Measurements from ENCODE around the gene LYPD5. TPM values are rescaled to one million over a fixed set of nuclear protein-coding genes. Genes with fewer than 3 reads are reported as not detected.
"Not testable (repeated sequence)": the region's sequence is repeated elsewhere in the genome, so short reads cannot be mapped to it uniquely, and the experiment has no call there.

The LYPD5 gene
- total RNA-seq, 1 donor from 2014 or later, result not detected

DNA sequence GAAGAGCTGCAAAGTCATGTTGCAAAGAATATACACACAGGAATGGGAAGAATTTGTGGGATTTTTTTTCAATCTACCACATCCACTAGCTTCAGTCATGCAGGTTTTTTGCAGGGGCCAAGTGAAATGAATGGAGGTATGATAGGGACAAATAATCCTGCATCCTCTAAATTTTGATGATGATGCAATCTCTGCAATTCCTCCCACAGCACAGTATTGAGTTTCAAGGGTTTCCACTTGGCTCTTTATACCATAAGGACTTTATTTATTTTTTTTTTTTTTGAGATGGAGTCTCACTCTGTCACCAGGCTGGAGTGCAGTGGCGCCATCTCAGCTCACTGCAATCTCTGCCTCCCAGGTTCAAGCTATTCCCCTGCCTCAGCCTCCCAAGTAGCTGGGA, 15.2 kb upstream of the LYPD5 start:
- DNase-seq (ENCODE audit: low spot score); intact Hi-C loops (cut with micrococcal nuclease); H3K27ac Mint-ChIP-seq; H3K4me3 Mint-ChIP-seq; H3K36me3 Mint-ChIP-seq (ENCODE audit: low read depth); H3K4me1 Mint-ChIP-seq (ENCODE audit: low read depth): not testable (repeated sequence)
- H3K27me3 Mint-ChIP-seq (ENCODE audit: insufficient read depth), result peaks cover 15% of the 10 kb centered on the region
- H3K9me3 Mint-ChIP-seq, result peaks cover 16% of the 10 kb centered on the region

DNA sequence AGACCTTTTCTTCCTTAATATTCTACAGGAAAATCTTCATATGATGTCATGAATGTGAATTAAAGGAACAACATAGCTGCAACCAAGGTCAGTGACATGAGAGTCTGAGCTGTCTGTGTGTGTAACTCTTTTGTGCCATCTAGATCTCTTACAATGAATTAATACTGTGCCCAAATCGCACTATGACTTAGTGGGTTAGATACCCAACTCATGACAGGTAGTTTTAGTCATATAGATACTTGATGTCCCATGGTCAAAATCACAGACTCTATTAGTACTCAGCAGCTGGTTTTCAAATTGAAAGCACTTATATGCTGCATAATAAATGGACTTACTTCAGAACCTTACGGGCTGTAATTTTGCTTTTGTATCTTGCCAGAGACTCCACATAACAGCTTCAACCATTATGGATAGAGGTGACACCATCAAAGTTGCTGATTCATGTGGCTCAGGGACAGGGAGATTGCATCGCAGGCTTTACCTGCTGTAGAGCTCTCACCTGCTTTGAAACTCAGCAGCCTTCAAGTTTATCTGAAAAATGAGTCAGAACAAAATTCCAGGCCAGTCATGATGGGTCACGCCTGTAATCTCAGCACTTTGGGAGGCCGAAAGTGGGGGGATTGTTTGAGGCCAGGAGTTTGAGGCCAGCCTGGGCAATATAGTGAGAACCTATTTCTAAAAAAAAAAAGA, 12.6 kb upstream of the LYPD5 start:
- no peak for DNase-seq (ENCODE audit: low spot score)
- intact Hi-C loops (cut with micrococcal nuclease), result no loop called here
- Mint-ChIP-seq H3K36me3 (ENCODE audit: low read depth) (no peaks in the 10 kb centered on the region), H3K27ac (no peak overlapping the region), H3K27me3 (ENCODE audit: insufficient read depth) (peaks cover 16% of the 10 kb centered on the region), H3K9me3 (peaks cover 16% of the 10 kb centered on the region), H3K4me3 (no peak overlapping the region), H3K4me1 (ENCODE audit: low read depth) (no peaks in the 10 kb centered on the region)

DNA sequence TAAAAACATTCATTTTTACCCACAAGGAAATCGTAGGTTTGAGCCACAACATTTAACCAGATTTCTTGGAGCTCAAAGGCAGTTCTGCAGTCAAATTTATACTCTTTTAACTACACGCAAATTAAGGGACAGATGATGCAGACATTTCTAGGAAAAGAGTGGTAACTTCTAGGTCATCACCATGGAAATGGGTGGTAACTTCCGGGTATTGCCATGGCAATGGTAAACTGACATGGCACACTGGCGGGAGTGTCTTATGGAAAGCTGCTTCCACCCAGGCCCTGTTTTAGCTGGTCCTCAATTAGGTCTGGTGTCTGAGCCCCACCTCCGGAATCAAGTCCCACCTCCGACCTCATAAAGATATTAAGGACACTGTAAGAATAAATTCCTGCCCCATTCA, 10.4 kb upstream of the LYPD5 start:
- H3K27ac Mint-ChIP-seq, result no peak overlapping the region
- H3K4me1 Mint-ChIP-seq (ENCODE audit: low read depth), result no peaks in the 10 kb centered on the region
- H3K36me3 Mint-ChIP-seq (ENCODE audit: low read depth), result no peaks in the 10 kb centered on the region
- intact Hi-C loops (cut with micrococcal nuclease), result no loop called here
- DNase-seq (ENCODE audit: low spot score), result no peak
- H3K27me3 Mint-ChIP-seq (ENCODE audit: insufficient read depth), result peaks cover 11% of the 10 kb centered on the region
- H3K4me3 Mint-ChIP-seq, result no peak overlapping the region
- H3K9me3 Mint-ChIP-seq, result peaks cover 4% of the 10 kb centered on the region

DNA sequence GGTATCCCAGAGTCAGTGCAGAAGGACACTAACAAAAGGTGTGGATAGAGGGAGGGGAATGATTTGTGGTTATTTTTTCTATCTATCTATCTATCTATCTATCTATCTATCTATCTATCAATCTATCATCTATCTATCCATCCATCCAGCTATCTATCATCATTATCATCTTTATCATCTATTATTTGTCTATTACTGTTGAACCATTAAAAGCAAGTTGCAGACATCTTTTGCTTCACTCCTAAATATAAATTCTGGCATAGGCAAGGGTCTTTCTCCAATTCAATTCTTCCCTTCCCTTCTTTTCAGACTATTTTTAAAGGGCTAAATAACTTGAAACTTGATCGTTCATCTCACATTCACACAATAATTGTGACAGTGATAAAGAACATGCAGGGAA, 10.0 kb upstream of the LYPD5 start:
- Mint-ChIP-seq H3K27ac (no peak overlapping the region), H3K27me3 (ENCODE audit: insufficient read depth) (peaks cover 11% of the 10 kb centered on the region), H3K36me3 (ENCODE audit: low read depth) (no peaks in the 10 kb centered on the region), H3K9me3 (peaks cover 4% of the 10 kb centered on the region), H3K4me1 (ENCODE audit: low read depth) (no peaks in the 10 kb centered on the region), H3K4me3 (no peak overlapping the region)
- intact Hi-C loops (cut with micrococcal nuclease), result no loop called here
- DNase-seq (ENCODE audit: low spot score), result no peak

DNA sequence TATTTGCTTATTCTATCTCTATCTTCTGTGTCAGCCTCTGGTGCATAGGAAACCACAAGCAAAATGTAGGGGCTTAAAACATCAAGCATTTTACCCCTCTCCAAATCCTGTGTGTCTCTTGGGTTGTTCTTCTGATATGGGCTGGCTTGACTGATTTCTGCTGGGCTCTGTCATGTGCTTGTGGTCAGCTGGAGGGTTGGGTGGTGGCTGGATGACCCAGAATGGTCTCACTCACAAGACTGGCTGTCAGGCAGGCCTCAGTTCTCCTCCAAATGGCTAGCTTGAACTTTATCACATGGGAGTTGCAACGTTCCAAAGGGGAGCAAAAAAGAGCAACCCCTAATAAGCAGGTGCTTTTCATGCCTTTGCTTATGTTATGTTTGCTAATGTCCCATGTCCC, 9.6 kb upstream of the LYPD5 start:
- DNase-seq (ENCODE audit: low spot score), result no peak
- H3K27ac Mint-ChIP-seq, result no peak overlapping the region
- no peaks in the 10 kb centered on the region for H3K36me3 Mint-ChIP-seq (ENCODE audit: low read depth)
- H3K4me1 Mint-ChIP-seq (ENCODE audit: low read depth), result no peaks in the 10 kb centered on the region
- H3K4me3 Mint-ChIP-seq, result no peak overlapping the region
- intact Hi-C loops (cut with micrococcal nuclease), result no loop called here
- peaks cover 3% of the 10 kb centered on the region for H3K9me3 Mint-ChIP-seq
- H3K27me3 Mint-ChIP-seq (ENCODE audit: insufficient read depth), result peaks cover 11% of the 10 kb centered on the region

DNA sequence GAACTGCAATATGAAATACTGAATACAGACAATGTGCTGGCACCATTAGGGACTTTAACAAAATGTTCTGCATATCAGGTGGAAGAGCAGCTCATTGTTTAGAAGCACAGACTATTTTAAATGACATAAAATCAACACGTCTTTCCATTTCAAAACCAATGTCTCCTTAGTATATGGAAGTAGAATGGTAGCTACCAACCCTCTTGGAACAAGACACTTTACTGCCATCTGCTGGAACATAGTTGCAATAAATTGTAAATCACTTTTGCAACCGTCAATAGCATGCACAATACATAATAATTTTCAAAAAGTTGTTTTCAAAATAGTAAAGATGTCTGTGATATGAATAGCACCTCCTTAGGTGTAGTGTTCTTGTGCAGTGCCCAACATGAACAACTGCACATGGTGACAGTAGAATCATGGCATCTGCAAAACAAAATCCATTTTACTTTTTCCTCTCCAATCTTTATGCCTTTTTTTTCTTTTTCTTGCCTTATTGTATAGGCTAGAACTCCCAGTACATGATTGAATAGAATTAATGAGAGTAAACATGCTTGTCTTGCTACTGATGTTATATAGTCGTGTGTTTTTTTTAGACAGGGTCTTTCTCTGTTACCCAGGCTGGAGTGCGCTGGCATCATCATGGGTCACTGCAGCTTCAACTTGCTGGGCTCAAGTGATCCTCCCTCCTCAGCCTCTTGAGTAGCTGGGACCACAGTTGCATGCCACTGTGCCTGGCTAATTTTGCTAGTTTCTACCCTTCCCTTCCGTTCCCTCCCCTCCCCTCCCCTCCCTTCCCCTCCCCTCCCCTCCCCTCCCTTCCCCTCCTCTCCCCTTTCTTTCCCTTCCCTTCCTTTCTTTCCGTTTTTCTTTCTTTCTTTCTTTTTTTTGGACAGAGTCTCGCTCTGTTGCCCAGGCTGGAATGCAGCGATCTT, 7.8 kb upstream of the LYPD5 start:
- H3K27ac Mint-ChIP-seq, result no peak overlapping the region
- intact Hi-C loops (cut with micrococcal nuclease), result loop anchor here (1.0 to 5.0 kb wide), 6 partner anchors 25 to 378 kb away; no protein-coding TSS in a partner anchor
- no peak for DNase-seq (ENCODE audit: low spot score)
- no peaks in the 10 kb centered on the region for H3K4me1 Mint-ChIP-seq (ENCODE audit: low read depth)
- no peaks in the 10 kb centered on the region for H3K36me3 Mint-ChIP-seq (ENCODE audit: low read depth)
- peaks cover 14% of the 10 kb centered on the region for H3K27me3 Mint-ChIP-seq (ENCODE audit: insufficient read depth)
- H3K9me3 Mint-ChIP-seq, result no peaks in the 10 kb centered on the region
- no peak overlapping the region for H3K4me3 Mint-ChIP-seq

DNA sequence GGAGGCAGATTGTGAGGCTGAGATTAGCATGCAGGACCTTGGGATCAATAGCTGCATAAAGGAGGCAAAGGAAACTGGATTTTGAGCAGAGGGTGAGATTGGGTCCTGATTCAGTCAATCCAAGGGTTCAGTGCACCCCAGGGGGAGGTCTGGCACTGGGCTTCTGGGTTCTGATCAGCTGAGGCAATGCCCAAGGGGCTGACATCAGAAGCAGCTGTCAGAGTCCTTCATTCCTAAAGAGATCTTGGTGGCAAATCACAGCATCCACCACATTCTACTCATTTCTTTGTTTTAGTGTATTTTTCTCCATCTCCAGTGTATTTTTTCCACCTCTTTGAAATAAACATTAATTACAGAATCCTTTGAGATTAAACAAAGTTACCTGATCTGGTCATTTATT, 5.4 kb upstream of the LYPD5 start:
- Mint-ChIP-seq H3K36me3 (ENCODE audit: low read depth) (no peaks in the 10 kb centered on the region), H3K27me3 (ENCODE audit: insufficient read depth) (peaks cover 26% of the 10 kb centered on the region), H3K27ac (no peak overlapping the region), H3K4me3 (no peak overlapping the region), H3K9me3 (no peaks in the 10 kb centered on the region), H3K4me1 (ENCODE audit: low read depth) (no peaks in the 10 kb centered on the region)
- no peak for DNase-seq (ENCODE audit: low spot score)
- intact Hi-C loops (cut with micrococcal nuclease), result loop anchor here (5.0 kb wide), 2 partner anchors 250 to 375 kb away; no protein-coding TSS in a partner anchor

DNA sequence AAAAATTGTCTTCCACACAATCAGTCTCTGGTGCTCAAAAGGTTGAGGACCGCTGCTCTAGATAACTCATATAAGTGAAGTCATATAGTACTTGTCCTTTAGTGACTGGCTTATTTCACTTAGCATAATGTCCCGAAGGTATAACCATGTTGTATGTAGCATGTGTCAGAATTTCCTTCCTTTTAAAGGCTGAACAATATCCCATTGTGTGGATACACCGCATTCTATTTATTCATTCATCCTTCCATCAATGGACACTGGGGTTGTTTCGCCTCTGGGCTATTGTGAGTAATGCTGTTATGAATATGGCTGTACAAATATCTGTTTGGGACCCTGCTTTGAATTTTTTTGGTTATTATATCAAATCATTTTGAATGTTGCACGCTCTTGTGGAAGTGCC, 4.6 kb upstream of the LYPD5 start:
- H3K4me1 Mint-ChIP-seq (ENCODE audit: low read depth), result no peaks in the 10 kb centered on the region
- no peak overlapping the region for H3K27ac Mint-ChIP-seq
- intact Hi-C loops (cut with micrococcal nuclease), result loop anchor here (5.0 kb wide), 2 partner anchors 250 to 375 kb away; no protein-coding TSS in a partner anchor
- no peak overlapping the region for H3K4me3 Mint-ChIP-seq
- H3K9me3 Mint-ChIP-seq, result no peaks in the 10 kb centered on the region
- peaks cover 25% of the 10 kb centered on the region for H3K27me3 Mint-ChIP-seq (ENCODE audit: insufficient read depth)
- no peaks in the 10 kb centered on the region for H3K36me3 Mint-ChIP-seq (ENCODE audit: low read depth)
- no peak for DNase-seq (ENCODE audit: low spot score)

DNA sequence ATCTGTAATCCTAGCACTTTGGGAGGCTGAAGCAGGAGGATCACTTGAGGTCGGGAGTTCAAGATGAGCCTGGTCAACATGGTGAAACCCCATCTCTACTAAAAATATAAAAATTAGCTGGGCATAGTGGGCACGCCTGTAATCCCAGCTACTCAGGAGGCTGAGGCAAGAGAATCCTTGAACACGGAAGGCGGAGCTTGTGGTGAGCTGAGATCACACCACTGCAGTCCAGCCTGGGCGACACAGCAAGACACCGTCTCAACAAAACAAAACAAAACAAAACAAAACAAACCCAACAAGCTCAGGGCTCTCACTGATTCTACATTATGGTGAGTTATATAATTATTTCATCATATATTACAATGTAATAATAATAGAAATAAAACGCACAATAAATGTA, 4.2 kb upstream of the LYPD5 start:
- not testable (repeated sequence) for H3K27ac Mint-ChIP-seq; H3K9me3 Mint-ChIP-seq; H3K4me1 Mint-ChIP-seq (ENCODE audit: low read depth); DNase-seq (ENCODE audit: low spot score); H3K4me3 Mint-ChIP-seq; H3K36me3 Mint-ChIP-seq (ENCODE audit: low read depth)
- H3K27me3 Mint-ChIP-seq (ENCODE audit: insufficient read depth), result peaks cover 24% of the 10 kb centered on the region
- intact Hi-C loops (cut with micrococcal nuclease), result loop anchor here (5.0 kb wide), 2 partner anchors 249 to 374 kb away; no protein-coding TSS in a partner anchor

DNA sequence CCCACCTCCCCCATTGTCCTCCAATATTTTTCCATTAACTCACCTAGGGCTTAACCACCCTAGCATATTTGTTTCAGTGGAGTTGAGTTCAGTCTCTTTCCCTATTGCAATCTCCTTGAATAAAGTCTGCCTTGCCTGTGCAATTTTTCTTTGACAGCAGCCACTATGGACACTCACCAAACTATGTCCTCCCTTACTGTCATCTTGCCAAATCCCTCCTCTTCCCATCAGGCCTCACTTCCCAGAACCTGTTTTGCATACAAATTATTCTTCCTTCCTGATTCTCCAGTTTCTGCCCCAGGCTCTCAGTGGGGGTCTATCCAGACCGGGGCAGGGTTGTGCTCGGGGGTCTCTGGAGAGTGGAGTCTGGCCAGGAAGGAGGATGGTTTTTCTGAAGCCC, 2.2 kb upstream of the LYPD5 start:
- intact Hi-C loops (cut with micrococcal nuclease), result no loop called here
- no peaks in the 10 kb centered on the region for H3K4me1 Mint-ChIP-seq (ENCODE audit: low read depth)
- H3K27me3 Mint-ChIP-seq (ENCODE audit: insufficient read depth), result peaks cover 16% of the 10 kb centered on the region
- H3K36me3 Mint-ChIP-seq (ENCODE audit: low read depth), result no peaks in the 10 kb centered on the region
- DNase-seq (ENCODE audit: low spot score), result no peak
- no peak overlapping the region for H3K4me3 Mint-ChIP-seq
- H3K27ac Mint-ChIP-seq, result no peak overlapping the region
- no peaks in the 10 kb centered on the region for H3K9me3 Mint-ChIP-seq

DNA sequence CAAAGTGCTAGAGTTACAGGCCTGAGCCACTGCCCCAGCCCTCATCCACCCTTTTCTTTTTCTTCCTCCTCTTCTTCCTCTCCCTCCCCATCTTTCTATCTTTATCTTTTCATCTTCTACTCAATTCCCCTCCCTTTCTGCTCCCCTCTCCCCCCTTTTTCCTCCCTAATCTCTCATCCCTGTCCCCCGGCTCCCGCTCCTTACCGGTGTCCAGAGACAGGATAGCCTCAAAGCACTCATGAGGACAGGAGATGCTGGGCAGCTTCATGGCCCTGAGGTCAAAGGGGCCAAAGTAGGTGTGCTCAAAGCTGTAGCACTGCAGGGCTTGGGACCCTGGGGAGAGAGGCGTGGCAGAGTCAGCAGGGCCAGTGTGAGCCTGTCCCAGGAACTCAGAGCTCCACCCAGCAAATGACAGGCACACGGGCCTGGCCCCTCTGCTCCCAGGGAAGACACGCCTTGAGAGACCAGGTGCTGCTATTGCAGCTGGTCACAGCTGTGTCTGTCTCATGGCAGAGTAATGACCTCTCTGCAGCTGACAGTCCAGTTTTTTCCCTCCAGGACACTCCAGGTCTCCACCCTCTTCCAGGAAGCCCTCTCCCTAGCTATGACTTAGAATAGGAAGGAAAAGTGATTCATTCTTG, 2.6 kb downstream of the LYPD5 start:
- Mint-ChIP-seq H3K9me3 (peaks cover 5% of the 10 kb centered on the region), H3K4me3 (peak overlapping the region; percentile 72), H3K36me3 (ENCODE audit: low read depth) (peaks cover 2% of the 10 kb centered on the region), H3K27me3 (ENCODE audit: insufficient read depth) (peaks cover 20% of the 10 kb centered on the region), H3K4me1 (ENCODE audit: low read depth) (peaks cover 6% of the 10 kb centered on the region), H3K27ac (no peak overlapping the region)
- intact Hi-C loops (cut with micrococcal nuclease), result no loop called here
- no peak for DNase-seq (ENCODE audit: low spot score)

DNA sequence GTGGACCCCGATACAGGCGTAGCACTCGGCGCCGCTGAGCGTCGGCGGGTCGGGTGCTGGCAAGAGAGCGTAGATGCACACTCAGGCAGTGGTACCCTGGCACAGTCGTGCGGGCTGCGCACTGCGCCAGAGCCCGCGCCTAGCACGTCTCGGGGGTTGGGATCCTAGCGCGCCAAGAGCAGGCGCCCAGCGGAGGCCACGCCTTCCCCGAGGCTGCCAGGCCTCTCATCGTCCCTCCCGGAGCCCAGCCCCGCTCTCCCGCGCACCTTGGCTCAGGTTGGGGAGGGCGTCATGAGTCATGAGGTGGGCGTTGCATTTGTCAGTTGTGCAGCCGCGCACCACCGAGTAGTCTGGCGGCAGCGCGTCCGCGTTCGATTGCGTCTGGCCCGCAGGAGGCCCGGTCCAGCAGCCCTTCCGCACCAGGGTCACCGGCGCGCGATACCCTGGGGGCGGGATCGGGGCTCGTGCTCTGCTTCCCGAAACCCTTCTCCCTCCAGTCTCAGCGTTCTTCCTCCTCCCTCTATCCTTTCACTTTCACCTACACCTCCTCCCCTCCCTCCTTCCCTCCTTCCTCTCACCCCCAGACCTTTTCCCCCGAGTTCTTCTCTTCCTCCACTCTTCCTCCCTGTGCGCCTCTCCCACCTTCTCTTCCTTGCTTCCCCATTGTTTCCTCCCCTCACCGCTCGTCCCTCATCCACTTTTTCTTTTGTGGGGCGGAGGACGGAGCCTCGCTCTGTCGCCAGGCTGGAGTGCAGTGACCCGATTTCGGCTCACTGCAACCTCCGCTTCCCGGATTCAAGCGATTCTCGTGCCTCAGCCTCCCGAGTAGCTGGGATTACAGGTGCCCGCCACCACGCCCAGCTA, 3.5 kb downstream of the LYPD5 start:
- peak overlapping the region; percentile 72 for H3K4me3 Mint-ChIP-seq
- intact Hi-C loops (cut with micrococcal nuclease), result no loop called here
- peak; percentile 34 for DNase-seq (ENCODE audit: low spot score)
- H3K27me3 Mint-ChIP-seq (ENCODE audit: insufficient read depth), result peaks cover 14% of the 10 kb centered on the region
- H3K36me3 Mint-ChIP-seq (ENCODE audit: low read depth), result peaks cover 2% of the 10 kb centered on the region
- H3K4me1 Mint-ChIP-seq (ENCODE audit: low read depth), result peaks cover 6% of the 10 kb centered on the region
- H3K27ac Mint-ChIP-seq, result peak overlapping the region; percentile 38
- peaks cover 5% of the 10 kb centered on the region for H3K9me3 Mint-ChIP-seq

All from activated T-helper 1 cell treated with anti-CD3 and anti-CD28 coated beads, Interleukin-12 subunit alpha, Interleukin-12 subunit beta, Interleukin-2, Interleukin-4 antibody, amounts not matched to agents 30 ng/mL and 10 ng/mL and 1 ng/mL, durations not matched to agents 14 hours and 24 hours and 36 hours (primary cell).